ENCODE data around the gene CYB5R2. TPM values are rescaled to one million over a fixed set of nuclear protein-coding genes. Genes with fewer than 3 reads are reported as not detected.
A peak's percentile ranks its signal among the peaks of the same experiment; 100 is the strongest.

CYB5R2 gene
- polyA plus RNA-seq, 1 donor (not counting 4 experiments of a cell fraction or from before 2014, with no cell fraction given) = 24.7 TPM

GRCh38 chr11:7677796-7678201, 4.5 kb upstream of the CYB5R2 start:
- Histone ChIP-seq H3K4me1 (ENCODE audit: control insufficient read depth, extremely low read depth, insufficient read depth, low read length) (peaks cover 23% of the 10 kb centered on the region), H3K9me3 (ENCODE audit: control insufficient read depth, low read depth, low read length) (no peaks in the 10 kb centered on the region), H3K27me3 (ENCODE audit: control insufficient read depth, extremely low read depth, insufficient read depth, low read length) (no peaks in the 10 kb centered on the region), H3K9ac (ENCODE audit: control insufficient read depth, extremely low read depth, insufficient read depth, low read length) (no peak overlapping the region), H4K20me1 (ENCODE audit: control insufficient read depth, extremely low read depth, insufficient read depth, low read length) (no peaks in the 10 kb centered on the region), H3K79me2 (ENCODE audit: control insufficient read depth, insufficient read depth, low read length) (no peaks in the 10 kb centered on the region), H3K27ac (ENCODE audit: control insufficient read depth, insufficient read depth, low read length) (peak overlapping the region; percentile 46), H2AFZ (ENCODE audit: control insufficient read depth, low read length) (no peak overlapping the region), H3K4me2 (ENCODE audit: control insufficient read depth, extremely low read depth, insufficient read depth, low read depth, low read length) (no peak overlapping the region), H3K4me3 (ENCODE audit: control insufficient read depth in 2 of 3, extremely low read depth in 1 of 3, insufficient read depth in 2 of 3, low read depth in 1 of 3, low read length in 3 of 3) (no peak overlapping the region), H3K36me3 (ENCODE audit: control insufficient read depth in 2 of 2, extremely low read depth in 1 of 2, insufficient read depth in 2 of 2, low read length in 2 of 2) (no peaks in the 10 kb centered on the region), H3K9me1 (ENCODE audit: control insufficient read depth, extremely low read depth, insufficient read depth, low read length) (no peaks in the 10 kb centered on the region)
- DNase-seq (ENCODE audit: low read depth, low spot score) = no peak
- dilution Hi-C loops (cut with MboI; ENCODE audit: extremely low pct_ligation_motif_present, low sequenced_read_pairs) = no loop called here
- FAIRE-seq = no peak
- TF ChIP-seq EZH2 (IDR thresholded peaks at IDR 0.05; ENCODE audit: low read length) (no peak), CTCF (optimal IDR thresholded peaks at IDR 0.05 in 1 of 3, IDR thresholded peaks at IDR 0.05 in 1 of 3, conservative IDR thresholded peaks at IDR 0.05 in 1 of 3; ENCODE audit: extremely low read depth in 1 of 3, insufficient read depth in 2 of 3, low read length in 3 of 3) (no peak)

GRCh38 chr11:7677071-7677470, 3.8 kb upstream of the CYB5R2 start:
- H3K9me3 ChIP-seq (ENCODE audit: control insufficient read depth, low read depth, low read length) = no peaks in the 10 kb centered on the region
- no peaks in the 10 kb centered on the region for H3K9me1 ChIP-seq (ENCODE audit: control insufficient read depth, extremely low read depth, insufficient read depth, low read length)
- H2AFZ ChIP-seq (ENCODE audit: control insufficient read depth, low read length) = peak overlapping the region; percentile 43
- peak; percentile 84 for FAIRE-seq
- H3K4me2 ChIP-seq (ENCODE audit: control insufficient read depth, extremely low read depth, insufficient read depth, low read depth, low read length) = no peak overlapping the region
- no peaks in the 10 kb centered on the region for H4K20me1 ChIP-seq (ENCODE audit: control insufficient read depth, extremely low read depth, insufficient read depth, low read length)
- no peak for TF ChIP-seq EZH2 (IDR thresholded peaks at IDR 0.05; ENCODE audit: low read length)
- TF ChIP-seq CTCF (optimal IDR thresholded peaks at IDR 0.05 in 1 of 3, IDR thresholded peaks at IDR 0.05 in 1 of 3, conservative IDR thresholded peaks at IDR 0.05 in 1 of 3; ENCODE audit: extremely low read depth in 1 of 3, insufficient read depth in 2 of 3, low read length in 3 of 3) = no peak
- dilution Hi-C loops (cut with MboI; ENCODE audit: extremely low pct_ligation_motif_present, low sequenced_read_pairs) = no loop called here
- H3K4me3 ChIP-seq (ENCODE audit: control insufficient read depth in 2 of 3, extremely low read depth in 1 of 3, insufficient read depth in 2 of 3, low read depth in 1 of 3, low read length in 3 of 3) = no peak overlapping the region
- H3K9ac ChIP-seq (ENCODE audit: control insufficient read depth, extremely low read depth, insufficient read depth, low read length) = no peak overlapping the region
- H3K27ac ChIP-seq (ENCODE audit: control insufficient read depth, insufficient read depth, low read length) = peak overlapping the region; percentile 46
- no peaks in the 10 kb centered on the region for H3K36me3 ChIP-seq (ENCODE audit: control insufficient read depth in 2 of 2, extremely low read depth in 1 of 2, insufficient read depth in 2 of 2, low read length in 2 of 2)
- peaks cover 29% of the 10 kb centered on the region for H3K4me1 ChIP-seq (ENCODE audit: control insufficient read depth, extremely low read depth, insufficient read depth, low read length)
- no peaks in the 10 kb centered on the region for H3K79me2 ChIP-seq (ENCODE audit: control insufficient read depth, insufficient read depth, low read length)
- peak; percentile 60 for DNase-seq (ENCODE audit: low read depth, low spot score)
- H3K27me3 ChIP-seq (ENCODE audit: control insufficient read depth, extremely low read depth, insufficient read depth, low read length) = no peaks in the 10 kb centered on the region
